Right renal cortex interstitium (tissue), 3 donors: ENCODE data around the gene FAM120AOS. TPM values are rescaled to one million over a fixed set of nuclear protein-coding genes. Genes with fewer than 3 reads are reported as not detected.

Experiments used
- DNase-seq, 3 donors: peaks; one replicate each; pipeline ENCODE4 v3.0.0-alpha.2; 2013; ENCODE audit warnings: low read depth in 3 of 3, low spot score in 2 of 3
- polyA plus RNA-seq, 3 donors: library from polyadenylated mRNA; unstranded; fragments of 120-200 nt; gene quantifications; one replicate each; pipeline ENCODE4 v1.2.1, GENCODE V29; 2013; ENCODE audit not compliant: insufficient read length in 3 of 3

The FAM120AOS gene
- polyA plus RNA-seq, 3 donors, result 64.5 to 69.4 (median 65.2) TPM

GRCh38 chr9:93397661-93398373 lies 55.6 kb downstream of the FAM120AOS start:
- no peak for DNase-seq

Other genes with a start within 250 kb of the FAM120AOS start
- gene FAM120A, start 1.9 kb downstream of the FAM120AOS start, polyA plus RNA-seq, result 10 to 100 TPM; 70.7 to 75.1 (median 73.2) TPM
- gene PHF2, start 123.0 kb upstream of the FAM120AOS start, polyA plus RNA-seq, result 10 to 100 TPM; 34.8 to 37.6 (median 35.3) TPM